HepG2 (cell line): ENCODE data around the gene ADIRF. TPM values are rescaled to one million over a fixed set of nuclear protein-coding genes. Genes with fewer than 3 reads are reported as not detected.

ENCODE experiments used
- ATAC-seq: fragments of 200-7000 bp; cut with Tn5 transposase; 3 replicates; pipeline ENCODE4 v1.9.1; 2020; ENCODE audit warnings: mild to moderate bottlenecking, moderate library complexity
- BruUV-seq: library from RNA; stranded (reverse); fragments of 400-500 nt; replicated peaks from 2 replicates; lab custom pipeline; 2021; lab: Mats Ljungman, UMichigan
- CTCF ChIA-PET: fragments of 300-600 bp; formaldehyde crosslinking; extraction: SDS; loops from one replicate; lab custom pipeline; 2021; ENCODE audit warnings: low total read pairs, inconsistent platforms, low intra/inter-chr PET ratio; lab: Yijun Ruan, JAX
- POLR2A ChIA-PET: fragments of 350-600 bp; sonication (Branson Sonifier 250); formaldehyde crosslinking; loops from one replicate; lab custom pipeline; 2020; ENCODE audit warnings: antibody characterized with exemption, inconsistent platforms; lab: Yijun Ruan, JAX
- DNase-seq: peaks from one replicate; pipeline ENCODE4 v3.0.0-alpha.2; 2015; ENCODE audit warnings: low spot score
- FAIRE-seq: peaks from 3 replicates; lab custom pipeline; 2011; peaks lifted over from hg19 to GRCh38; lab: Jason Lieb, UNC
- H2AFZ ChIP-seq: one replicate; pipeline ENCODE4 v1.6.1; 2011; ENCODE audit warnings: low read length, inconsistent platforms
- H3K27ac ChIP-seq: fragments of 300-600 bp; 3 replicates; pipeline ENCODE4 v1.8.0; 2011; ENCODE audit warnings: mixed run types, mild to moderate bottlenecking, mixed read lengths, low read length, inconsistent platforms; ENCODE audit not compliant: insufficient read depth; ENCODE audit errors: extremely low read length
- H3K27me3 ChIP-seq, 2 experiments: fragments of 200-600 bp in 1 of 2; 2 replicates in 1 of 2; 3 replicates in 1 of 2; pipeline versions ENCODE4 v1.6.0 to v1.8.0; 2011; ENCODE audit warnings: low read length in 2 of 2, mild to moderate bottlenecking in 2 of 2, moderate library complexity in 2 of 2, inconsistent platforms in 1 of 2; ENCODE audit not compliant: insufficient read depth in 2 of 2, control insufficient read depth in 1 of 2
- H3K36me3 ChIP-seq, 2 experiments: fragments of 200-600 bp in 1 of 2; replicated peaks in 1 of 2; 2 replicates in 1 of 2; 3 replicates in 1 of 2; pipeline versions ENCODE4 v1.5.1 to v1.8.0; 2011; ENCODE audit warnings: low read length in 2 of 2, inconsistent platforms in 1 of 2; ENCODE audit not compliant: insufficient read depth in 2 of 2, control insufficient read depth in 1 of 2
- H3K4me1 ChIP-seq: 2 replicates; pipeline ENCODE4 v1.5.1; 2012; ENCODE audit warnings: low read length, inconsistent platforms; ENCODE audit not compliant: insufficient read depth
- H3K4me2 ChIP-seq: 2 replicates; pipeline ENCODE4 v1.6.0; 2011; ENCODE audit warnings: low read depth, low read length, inconsistent platforms
- H3K4me3 ChIP-seq, 3 experiments: fragments of 200-600 bp in 1 of 3; sonication (generic), shearing (Covaris generic) in 1 of 3; replicated peaks in 1 of 3; 2 replicates each; pipeline ENCODE4 v1.5.1; 2011 to 2016; ENCODE audit warnings: low read length in 3 of 3, inconsistent platforms in 2 of 3, low read depth in 2 of 3, mild to moderate bottlenecking in 2 of 3, control low read depth in 1 of 3, mixed read lengths in 1 of 3; ENCODE audit not compliant: insufficient read depth in 1 of 3
- H3K79me2 ChIP-seq: one replicate; pipeline ENCODE4 v1.6.1; 2011; ENCODE audit warnings: low read length, inconsistent platforms; ENCODE audit not compliant: insufficient read depth
- H3K9ac ChIP-seq: 2 replicates; pipeline ENCODE4 v1.6.0; 2011; ENCODE audit warnings: mild to moderate bottlenecking, low read depth, low read length, inconsistent platforms; ENCODE audit not compliant: insufficient read depth
- H3K9me3 ChIP-seq: 2 replicates; pipeline ENCODE4 v1.5.1; 2012; ENCODE audit warnings: mild to moderate bottlenecking, low read length
- H4K20me1 ChIP-seq: 2 replicates; pipeline ENCODE4 v1.6.0; 2011; ENCODE audit warnings: inconsistent platforms, mild to moderate bottlenecking, low read length, moderate library complexity; ENCODE audit not compliant: insufficient read depth
- BCLAF1 ChIP-seq: fragments of 450-650 bp; IDR thresholded peaks from 2 replicates; pipeline ENCODE4 v1.6.1; 2017; ENCODE audit warnings: mild to moderate bottlenecking
- GFI1 ChIP-seq: sonication (generic); formaldehyde crosslinking; IDR thresholded peaks from 2 replicates; pipeline ENCODE4 v1.5.0; 2020; ENCODE audit warnings: missing genetic modification reagents, mild to moderate bottlenecking, borderline replicate concordance
- HMGXB4 ChIP-seq, 2 experiments: sonication (generic) in 1 of 2; formaldehyde crosslinking in 1 of 2; IDR thresholded peaks; 2 replicates each; pipeline versions ENCODE4 v1.4.0 to v1.6.1; 2018 to 2020; ENCODE audit warnings: missing genetic modification reagents in 2 of 2, borderline replicate concordance in 1 of 2, low read depth in 1 of 2, mild to moderate bottlenecking in 1 of 2, missing biosample characterization in 1 of 2
- HOXA9 ChIP-seq: sonication (generic); formaldehyde crosslinking; IDR thresholded peaks from 2 replicates; pipeline ENCODE4 v1.8.1; 2022; ENCODE audit warnings: missing genetic modification reagents, mild to moderate bottlenecking, moderate library complexity, borderline replicate concordance
- KLF6 ChIP-seq: IDR thresholded peaks from 2 replicates; pipeline ENCODE4 v1.8.0; 2016; ENCODE audit warnings: missing biosample characterization, missing genetic modification reagents
- MYNN ChIP-seq: sonication (generic); formaldehyde crosslinking; IDR thresholded peaks from 2 replicates; pipeline ENCODE4 v1.4.0; 2020; ENCODE audit warnings: mild to moderate bottlenecking, low read depth, missing genetic modification reagents
- NR2F1 ChIP-seq, 2 experiments: fragments of 450-650 bp in 1 of 2; formaldehyde crosslinking in 1 of 2; IDR thresholded peaks; 2 replicates each; pipeline versions ENCODE4 v1.5.0 to v1.6.1; 2016 to 2020; ENCODE audit warnings: mild to moderate bottlenecking in 1 of 2, missing compliant biosample characterization in 1 of 2, missing genetic modification reagents in 1 of 2, moderate library complexity in 1 of 2
- RAD51 ChIP-seq: fragments of 450-650 bp; IDR thresholded peaks from 2 replicates; pipeline ENCODE4 v1.6.1; 2016; ENCODE audit warnings: borderline replicate concordance
- ZBTB44 ChIP-seq: sonication (generic); formaldehyde crosslinking; IDR thresholded peaks from 2 replicates; pipeline ENCODE4 v1.4.0; 2020; ENCODE audit warnings: missing genetic modification reagents
- ZNF275 ChIP-seq: sonication (generic); formaldehyde crosslinking; IDR thresholded peaks from 2 replicates; pipeline ENCODE4 v1.8.0; 2022; ENCODE audit warnings: missing genetic modification reagents, mild to moderate bottlenecking, inconsistent platforms, borderline replicate concordance
- ZNF280D ChIP-seq: sonication (generic); formaldehyde crosslinking; IDR thresholded peaks from 2 replicates; pipeline ENCODE4 v1.5.1; 2020; ENCODE audit warnings: mild to moderate bottlenecking, missing genetic modification reagents
- ZNF780A ChIP-seq: sonication (generic); formaldehyde crosslinking; IDR thresholded peaks from 2 replicates; pipeline ENCODE4 v1.8.0; 2022; ENCODE audit warnings: mild to moderate bottlenecking, missing genetic modification reagents, moderate library complexity
- in situ Hi-C: cut with HindIII; loops from 2 replicates; pipeline ENCODE4 v1.10.0; 2017; ENCODE audit warnings: low pct_unique_long_range_greater_than_20kb; ENCODE audit not compliant: extremely low pct_ligation_motif_present
- intact Hi-C: fragments of 100-400 bp; cut with micrococcal nuclease; formaldehyde crosslinking; loops from one replicate; pipeline ENCODE4 v1.10.0; 2022; ENCODE audit not compliant: unreplicated experiment
- polyA plus RNA-seq, 8 experiments: library from polyadenylated mRNA; depleted of rRNA in 3 of 8; stranded (reverse) in 7 of 8; unstranded in 1 of 8; fragments of >200 nt; fragmentation: Illumina TruSeq in 4 of 8; extraction: Trizol in 4 of 8; gene quantifications; 2 replicates each; pipeline versions ENCODE4 v1.2.1 to v1.2.3, GENCODE V29; 2011 to 2016; ENCODE audit warnings: low read depth in 4 of 8, missing spikeins in 1 of 8, mixed read lengths in 1 of 8; ENCODE audit not compliant: insufficient read depth in 1 of 8
- total RNA-seq, 5 experiments: library from RNA; depleted of rRNA; stranded (reverse); fragments of >200 nt; fragmentation: Illumina TruSeq; extraction: Trizol; gene quantifications; 2 replicates each; pipeline ENCODE4 v1.2.3, GENCODE V29; 2016; ENCODE audit warnings: low read depth in 1 of 5

Gene ADIRF
- total and polyA plus RNA-seq, 2 of the 13 experiments (the other 11 are each of a cell fraction or from before 2014, with no cell fraction given) = 0.13 to 0.40 TPM

- H3K9me3 ChIP-seq = no peaks in the 10 kb centered on the region
- no peaks in the 10 kb centered on the region for H3K4me1 ChIP-seq
- ChIA-PET CTCF (no interaction called here), POLR2A (no interaction called here)
- peaks cover 2 to 8% of the 10 kb centered on the region in 2 experiments; a peak in 2 of 5 replicates for H3K27me3 ChIP-seq
- no peaks in the 10 kb centered on the region for H3K36me3 ChIP-seq
- no peak overlapping the region for H2AFZ ChIP-seq
- intact Hi-C loops = no loop called here
- FAIRE-seq (no peak), ATAC-seq (no peak), DNase-seq (no peak)
- H3K4me2 ChIP-seq = no peak overlapping the region
- H4K20me1 ChIP-seq = no peaks in the 10 kb centered on the region
- no peak overlapping the region for H3K4me3 ChIP-seq
- H3K79me2 ChIP-seq = no peaks in the 10 kb centered on the region
- in situ Hi-C loops = no loop called here
- no peak overlapping the region for H3K9ac ChIP-seq
- BruUV-seq = no TSS peak
- H3K27ac ChIP-seq = no peak overlapping the region
- TF ChIP-seq HMGXB4 (CRISPR knock-in tag; IDR thresholded peaks at IDR 0.05; ENCODE audit: borderline replicate concordance in 1 of 2, low read depth in 1 of 2) (no peak), GFI1 (CRISPR knock-in tag) (no peak), BCLAF1 (no peak), ZNF280D (no peak), HOXA9 (CRISPR knock-in tag) (no peak), NR2F1 (CRISPR knock-in tag; IDR thresholded peaks at IDR 0.05) (no peak), ZNF780A (CRISPR knock-in tag) (no peak), ZNF275 (CRISPR knock-in tag) (no peak), RAD51 (no peak), MYNN (CRISPR knock-in tag) (no peak), ZBTB44 (CRISPR knock-in tag) (no peak), KLF6 (CRISPR knock-in tag) (no peak)
Measured at GRCh38 chr10:86992456-86992855, 24.2 kb downstream of the ADIRF start.
